Lung (tissue), 12 donors: ENCODE results near the gene LRRK2. TPM values are rescaled to one million over a fixed set of nuclear protein-coding genes. Genes with fewer than 3 reads are reported as not detected.

Experiments used
- ATAC-seq: fragments of 200-7000 bp; cut with Tn5 transposase; one replicate; pipeline ENCODE4 v1.9.1; 2020; ENCODE audit warnings: moderate number of reproducible peaks; ENCODE audit not compliant: insufficient read depth, low FRiP score
- DNase-seq, 3 donors: peaks; one replicate each; pipeline ENCODE4 v3.0.0-alpha.2; 2013 to 2017
- H3K27ac ChIP-seq, 2 donors: one replicate each; pipeline ENCODE4 v1.5.1; 2013; ENCODE audit warnings: mild to moderate bottlenecking in 2 of 2, moderate library complexity in 2 of 2, control low read depth in 1 of 2, inconsistent platforms in 1 of 2, low read depth in 1 of 2, low read length in 1 of 2
- H3K27me3 ChIP-seq, 3 donors: one replicate each; pipeline ENCODE4 v1.5.1; 2013; ENCODE audit warnings: low read length in 2 of 3; ENCODE audit not compliant: control insufficient read depth in 3 of 3, insufficient read depth in 3 of 3
- H3K36me3 ChIP-seq, 4 donors: one replicate each; pipeline ENCODE4 v1.5.1; 2013; ENCODE audit warnings: low read length in 4 of 4, mild to moderate bottlenecking in 1 of 4, moderate library complexity in 1 of 4; ENCODE audit not compliant: control insufficient read depth in 4 of 4, insufficient read depth in 4 of 4
- H3K4me1 ChIP-seq, 5 donors: one replicate each; pipeline ENCODE4 v1.5.1; 2013; ENCODE audit warnings: low read length in 5 of 5, mild to moderate bottlenecking in 2 of 5, moderate library complexity in 1 of 5; ENCODE audit not compliant: control insufficient read depth in 5 of 5, insufficient read depth in 5 of 5
- H3K4me3 ChIP-seq: one replicate; pipeline ENCODE4 v1.5.1; 2013; ENCODE audit warnings: mild to moderate bottlenecking, control low read depth, moderate library complexity
- H3K9ac ChIP-seq, 2 donors: one replicate each; pipeline ENCODE4 v1.5.1; 2013; ENCODE audit warnings: low read length in 2 of 2, control low read depth in 1 of 2; ENCODE audit not compliant: insufficient read depth in 1 of 2
- H3K9me3 ChIP-seq, 4 donors: one replicate each; pipeline ENCODE4 v1.5.1; 2013; ENCODE audit warnings: low read length in 3 of 4, mild to moderate bottlenecking in 1 of 4, moderate library complexity in 1 of 4; ENCODE audit not compliant: control insufficient read depth in 4 of 4, insufficient read depth in 3 of 4
- WGBS, 2 donors: extraction: QIAGEN DNeasy Blood & Tissue Kit; methylation state at CpG; one replicate each; pipeline ENCODE4 v1.1.7; 2013; 5-methylcytosine and 5-hydroxymethylcytosine counted together
- polyA plus RNA-seq, 2 donors: library from polyadenylated mRNA; stranded (reverse); fragments of 200-250 nt; gene quantifications; one replicate each; pipeline ENCODE4 v1.2.1, GENCODE V29; 2013
- total RNA-seq, 2 donors: library from RNA; depleted of rRNA in 1 of 2; stranded (reverse); fragments of >200 nt in 1 of 2; gene quantifications; one replicate each; pipeline ENCODE4 v1.2.1, GENCODE V29; 2014 to 2021
- TF ChIP-seq, protein P1 (sequence below): IDR thresholded peaks from 2 replicates; pipeline ENCODE4 v1.5.1; 2012; ENCODE audit warnings: mild to moderate bottlenecking; ENCODE audit errors: control extremely low read depth, extremely low read depth
- donor health status: control.
- donor health status: control.
- donor health status: Bipolar disorder and iron deficiency.
- donor health status: healthy.
- donor health status: DM: yes; HTN: yes; CAD: no.

Gene LRRK2
- total and polyA plus RNA-seq, 4 donors, result 74.3 to 276 (median 193) TPM

DNA sequence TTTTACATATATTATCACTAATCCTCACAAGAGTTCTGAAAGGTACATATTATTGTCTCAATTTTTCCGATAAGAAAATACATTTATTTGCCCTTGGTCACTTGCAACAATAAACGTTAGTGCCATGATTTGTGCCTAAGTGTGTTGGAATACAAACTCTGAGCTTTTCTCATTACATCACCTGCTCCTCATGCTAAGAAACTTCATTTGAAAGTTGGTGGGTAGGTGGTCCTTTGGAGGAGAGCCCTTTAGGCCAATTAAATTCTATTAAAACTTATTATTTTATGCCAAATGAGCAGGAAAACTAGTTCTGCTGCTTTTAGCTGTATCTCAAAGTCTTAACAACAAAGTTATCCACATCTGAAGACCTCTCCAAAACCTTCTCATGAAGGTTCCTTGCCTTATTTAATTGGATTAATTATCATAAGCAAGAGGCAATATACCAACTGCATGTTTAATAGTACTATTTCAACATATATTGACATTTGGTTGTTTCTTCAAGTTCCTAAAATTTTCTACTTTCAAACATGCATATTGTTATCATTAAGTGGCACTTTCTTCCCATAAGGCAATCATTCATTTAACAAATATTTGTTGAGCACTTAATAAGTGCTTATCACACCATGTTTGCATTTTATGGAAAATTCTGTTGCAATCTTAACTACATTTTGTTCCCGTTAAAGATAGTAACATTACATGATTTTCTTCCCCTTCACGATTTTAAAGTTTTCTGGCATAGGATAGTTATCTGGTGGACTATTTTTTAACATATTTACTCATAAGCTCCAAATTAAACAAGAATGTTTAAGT is 40.1 kb upstream of the LRRK2 start:
- Histone ChIP-seq H3K4me3 (no peak overlapping the region), H3K27ac (no peak overlapping the region), H3K27me3 (no peaks in the 10 kb centered on the region), H3K36me3 (no peaks in the 10 kb centered on the region), H3K9ac (no peak overlapping the region), H3K9me3 (no peaks in the 10 kb centered on the region), H3K4me1 (no peaks in the 10 kb centered on the region)
- TF ChIP-seq, protein P1, sequence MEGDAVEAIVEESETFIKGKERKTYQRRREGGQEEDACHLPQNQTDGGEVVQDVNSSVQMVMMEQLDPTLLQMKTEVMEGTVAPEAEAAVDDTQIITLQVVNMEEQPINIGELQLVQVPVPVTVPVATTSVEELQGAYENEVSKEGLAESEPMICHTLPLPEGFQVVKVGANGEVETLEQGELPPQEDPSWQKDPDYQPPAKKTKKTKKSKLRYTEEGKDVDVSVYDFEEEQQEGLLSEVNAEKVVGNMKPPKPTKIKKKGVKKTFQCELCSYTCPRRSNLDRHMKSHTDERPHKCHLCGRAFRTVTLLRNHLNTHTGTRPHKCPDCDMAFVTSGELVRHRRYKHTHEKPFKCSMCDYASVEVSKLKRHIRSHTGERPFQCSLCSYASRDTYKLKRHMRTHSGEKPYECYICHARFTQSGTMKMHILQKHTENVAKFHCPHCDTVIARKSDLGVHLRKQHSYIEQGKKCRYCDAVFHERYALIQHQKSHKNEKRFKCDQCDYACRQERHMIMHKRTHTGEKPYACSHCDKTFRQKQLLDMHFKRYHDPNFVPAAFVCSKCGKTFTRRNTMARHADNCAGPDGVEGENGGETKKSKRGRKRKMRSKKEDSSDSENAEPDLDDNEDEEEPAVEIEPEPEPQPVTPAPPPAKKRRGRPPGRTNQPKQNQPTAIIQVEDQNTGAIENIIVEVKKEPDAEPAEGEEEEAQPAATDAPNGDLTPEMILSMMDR, result no peak
- ATAC-seq (peak; percentile 23), DNase-seq (peak in 1 of 3 donors; percentile 15)
- 63 to 88% methylated on average over 4 of the region's 4 CpGs for WGBS, 2 donors

DNA sequence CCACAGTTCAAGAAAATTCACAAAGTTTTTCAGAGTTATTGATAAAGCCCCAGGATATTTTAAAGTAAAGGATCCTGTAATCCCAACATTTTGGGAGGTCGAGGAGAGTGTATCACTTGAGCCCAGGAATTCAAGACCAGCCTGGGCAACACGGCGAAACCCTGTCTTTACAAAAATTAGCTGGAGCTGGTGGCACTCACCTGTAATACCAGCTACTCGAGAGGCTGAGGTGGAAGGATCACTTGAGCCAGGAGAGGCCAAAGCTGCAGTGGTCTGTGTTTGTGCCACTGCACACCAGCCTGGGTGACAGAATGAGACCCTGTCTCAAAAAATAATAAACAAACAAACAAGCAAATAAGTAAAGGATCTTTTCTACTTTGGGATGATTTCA is 39.5 kb upstream of the LRRK2 start:
- no peak for DNase-seq
- no peaks in the 10 kb centered on the region for H3K27me3 ChIP-seq
- H3K4me1 ChIP-seq, result no peaks in the 10 kb centered on the region
- ATAC-seq, result peak; percentile 69
- peaks cover 0 to 3% (median 0%) of the 10 kb centered on the region in 4 donors for H3K9me3 ChIP-seq
- WGBS, 2 donors, result 63 to 85% methylated on average over 4 of the region's 4 CpGs
- H3K36me3 ChIP-seq, result no peaks in the 10 kb centered on the region
- TF ChIP-seq, protein P1, result no peak
- no peak overlapping the region for H3K27ac ChIP-seq
- H3K4me3 ChIP-seq, result no peak overlapping the region
- H3K9ac ChIP-seq, result no peak overlapping the region

DNA sequence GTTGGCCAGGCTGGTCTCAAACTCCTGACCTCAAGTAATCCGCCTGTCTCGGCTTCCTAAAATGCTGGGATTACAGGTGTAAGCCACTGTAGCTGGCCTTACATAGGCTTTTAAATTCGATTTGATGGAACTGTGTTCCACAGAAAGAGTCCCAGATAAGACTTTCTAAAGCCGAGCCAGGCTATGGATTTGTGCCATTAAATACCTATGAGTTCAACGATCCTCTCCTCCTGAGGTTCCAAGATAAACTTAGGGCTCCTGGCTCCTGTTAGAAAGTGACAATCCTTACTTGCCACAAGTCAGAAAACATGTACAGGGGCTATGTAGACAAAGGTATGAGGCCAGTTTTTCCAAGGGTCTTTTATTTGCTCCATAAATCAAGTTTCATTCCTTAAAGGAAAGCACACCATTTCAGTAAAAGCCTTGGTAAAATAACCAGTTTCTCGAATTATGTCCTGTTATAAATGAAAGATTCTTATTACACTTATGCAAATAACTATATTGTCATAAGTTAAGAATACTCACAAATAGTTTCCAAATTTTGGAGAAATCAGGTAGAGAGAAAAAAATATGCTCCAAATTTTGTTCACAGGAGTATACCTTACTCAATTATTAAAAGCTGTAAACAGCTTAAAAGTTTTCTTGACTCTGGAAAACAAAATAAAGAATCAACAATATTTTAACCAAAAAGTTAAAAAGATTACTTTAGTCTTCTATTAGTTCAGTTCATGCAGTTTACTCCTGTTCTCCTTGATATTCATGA is 36.1 kb upstream of the LRRK2 start:
- TF ChIP-seq, protein P1, result no peak
- no peak overlapping the region for H3K4me3 ChIP-seq
- 72 to 84% methylated on average over 6 of the region's 6 CpGs for WGBS, 2 donors
- no peaks in the 10 kb centered on the region for H3K27me3 ChIP-seq
- no peaks in the 10 kb centered on the region for H3K4me1 ChIP-seq
- peaks cover 0 to 3% (median 0%) of the 10 kb centered on the region in 4 donors for H3K9me3 ChIP-seq
- ATAC-seq, result no peak
- H3K36me3 ChIP-seq, result no peaks in the 10 kb centered on the region
- no peak overlapping the region for H3K27ac ChIP-seq
- no peak overlapping the region for H3K9ac ChIP-seq
- no peak for DNase-seq
